GM19438 (cell line): ENCODE data around the gene PRKCSH.
"Not testable (repeated sequence)": the region's sequence is repeated elsewhere in the genome, so short reads cannot be mapped to it uniquely, and the experiment has no call there.

ENCODE experiments used
- ATAC-seq: cut with Tn5 transposase; IDR thresholded peaks from one replicate; pipeline ENCODE4 v1.9.1; 2021; ENCODE audit warnings: low read depth; ENCODE audit not compliant: unreplicated experiment

The PRKCSH gene

GRCh38 chr19:11448410-11448809 is 13.0 kb downstream of the PRKCSH start:
- no peak for ATAC-seq

GRCh38 chr19:11448923-11449554 is 13.6 kb downstream of the PRKCSH start:
- ATAC-seq: no peak

GRCh38 chr19:11450570-11451326 is 15.3 kb downstream of the PRKCSH start:
- ATAC-seq: no peak

- ATAC-seq: no peak
These were observed 16.0 kb downstream of the PRKCSH start for GRCh38 chr19:11451327-11451870.

GRCh38 chr19:11451871-11452619 is 16.6 kb downstream of the PRKCSH start:
- ATAC-seq: no peak

- ATAC-seq: no peak
These were observed 17.3 kb downstream of the PRKCSH start for GRCh38 chr19:11452620-11453310.

- ATAC-seq: no peak
These were observed 18.3 kb downstream of the PRKCSH start for GRCh38 chr19:11453468-11454341.

GRCh38 chr19:11455233-11455554 is 19.8 kb downstream of the PRKCSH start:
- not testable (repeated sequence) for ATAC-seq

- no peak for ATAC-seq
These were observed 21.2 kb downstream of the PRKCSH start for GRCh38 chr19:11456659-11457058.

- no peak for ATAC-seq
These were observed 21.7 kb downstream of the PRKCSH start for GRCh38 chr19:11457115-11457514.

- ATAC-seq: no peak
These were observed 22.4 kb downstream of the PRKCSH start for GRCh38 chr19:11457831-11458230.

GRCh38 chr19:11458236-11458900 is 22.9 kb downstream of the PRKCSH start:
- no peak for ATAC-seq

- not testable (repeated sequence) for ATAC-seq
These were observed 23.5 kb downstream of the PRKCSH start for GRCh38 chr19:11458912-11459311.

- ATAC-seq: no peak
These were observed 24.8 kb downstream of the PRKCSH start for GRCh38 chr19:11460207-11460606.

- ATAC-seq: no peak
These were observed 26.0 kb downstream of the PRKCSH start for GRCh38 chr19:11461453-11461852.

GRCh38 chr19:11463391-11463790 is 28.0 kb downstream of the PRKCSH start:
- no peak for ATAC-seq

- ATAC-seq: no peak
These were observed 29.2 kb downstream of the PRKCSH start for GRCh38 chr19:11464333-11465265.

- no peak for ATAC-seq
These were observed 30.2 kb downstream of the PRKCSH start for GRCh38 chr19:11465600-11465999.
